A549 (cell line): ENCODE measurements around the gene PKN1.

ENCODE experiments used
- CTCF ChIP-seq: fragments of >200 bp; sonication (Bioruptor Twin); formaldehyde crosslinking; IDR thresholded peaks from 3 replicates; pipeline ENCODE4 v1.5.1; 2016
- E2F6 ChIP-seq: IDR thresholded peaks from 2 replicates; pipeline ENCODE4 v1.6.1; 2012; ENCODE audit warnings: low read depth, borderline replicate concordance
- EP300 ChIP-seq, 2 experiments: fragments of >200 bp; sonication (Bioruptor Twin); formaldehyde crosslinking; IDR thresholded peaks; 2 replicates in 1 of 2; 3 replicates in 1 of 2; pipeline ENCODE4 v1.6.1; 2016 to 2017
- HDAC2 ChIP-seq: fragments of 200-600 bp; sonication (generic); IDR thresholded peaks from 2 replicates; pipeline ENCODE4 v1.6.1; 2016
- JUN ChIP-seq, 2 experiments: fragments of >200 bp; sonication (Bioruptor Twin); formaldehyde crosslinking; IDR thresholded peaks; 2 replicates in 1 of 2; 3 replicates in 1 of 2; pipeline ENCODE4 v1.6.1; 2016 to 2017
- MAFK ChIP-seq: fragments of 450-650 bp; IDR thresholded peaks from 2 replicates; pipeline ENCODE4 v1.6.1; 2014; ENCODE audit not compliant: partially characterized antibody
- MAZ ChIP-seq: fragments of 150-350 bp; IDR thresholded peaks from 2 replicates; pipeline ENCODE4 v1.6.1; 2014; ENCODE audit warnings: antibody characterized with exemption, low read depth, low read length, borderline replicate concordance
- NFE2L2 ChIP-seq: fragments of 150-350 bp; conservative IDR thresholded peaks from 2 replicates; pipeline ENCODE4 v1.6.1; 2014; ENCODE audit warnings: low read length
- POLR2AphosphoS2 ChIP-seq: conservative IDR thresholded peaks from 2 replicates; pipeline ENCODE4 v1.6.1; 2012; ENCODE audit warnings: low read length, improper control_type of control experiment, inconsistent platforms
- RAD21 ChIP-seq, 2 experiments: fragments of >200 bp in 1 of 2; sonication (Bioruptor Twin) in 1 of 2; formaldehyde crosslinking in 1 of 2; IDR thresholded peaks in 1 of 2; conservative IDR thresholded peaks in 1 of 2; 2 replicates in 1 of 2; 3 replicates in 1 of 2; pipeline ENCODE4 v1.6.1; 2012 to 2018; ENCODE audit warnings: inconsistent platforms in 1 of 2
- REST ChIP-seq: fragments of 200-600 bp; sonication (generic); IDR thresholded peaks from 2 replicates; pipeline ENCODE4 v1.6.1; 2016; ENCODE audit warnings: antibody characterized with exemption, mild to moderate bottlenecking, moderate library complexity
- RNF2 ChIP-seq: fragments of 200-600 bp; sonication (generic); IDR thresholded peaks from 2 replicates; pipeline ENCODE4 v1.6.1; 2016; ENCODE audit warnings: low read depth, mild to moderate bottlenecking, antibody characterized with exemption, moderate library complexity, borderline replicate concordance

DNA sequence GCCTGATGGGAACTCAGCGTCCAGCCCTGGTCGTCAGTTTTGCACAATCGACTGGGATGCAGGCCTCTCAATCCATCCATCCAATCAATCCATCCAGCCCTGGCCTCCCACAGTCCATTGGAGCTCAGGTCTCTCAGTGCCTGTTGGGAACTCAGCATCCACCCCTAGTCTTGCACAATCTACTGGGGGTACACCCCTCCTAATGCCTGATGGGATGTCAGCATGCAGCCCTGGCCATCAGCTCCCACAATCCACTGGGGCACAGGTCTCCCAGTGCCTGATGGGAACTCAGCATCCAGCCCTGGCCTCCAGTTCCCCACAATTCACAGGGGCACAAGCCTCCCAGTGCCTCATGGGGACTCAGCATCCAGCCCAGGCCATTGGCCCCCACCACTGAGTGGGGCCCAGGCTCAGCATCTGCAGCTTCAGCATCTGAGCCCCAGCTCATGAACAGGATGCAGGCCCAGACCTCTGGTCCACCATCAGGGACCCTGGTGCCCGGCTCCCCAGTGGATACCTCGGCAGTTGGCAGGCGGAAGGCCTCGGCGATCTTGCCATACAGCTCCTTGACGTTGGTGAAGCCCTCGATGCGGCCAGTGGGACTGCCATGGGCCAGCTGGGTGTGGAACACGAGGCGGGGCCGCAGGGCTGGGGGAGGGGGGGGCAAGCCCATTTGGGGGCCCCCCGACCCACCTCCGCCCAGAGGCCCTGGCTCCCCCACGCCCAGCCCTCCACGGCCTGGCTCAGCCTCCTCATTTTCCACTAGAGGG lies 49.3 kb downstream of the PKN1 start:
- TF ChIP-seq HDAC2: no peak
- no peak for TF ChIP-seq CTCF
- no peak for TF ChIP-seq RAD21 (conservative IDR thresholded peaks at IDR 0.05 in 1 of 2, IDR thresholded peaks at IDR 0.05 in 1 of 2)
- TF ChIP-seq JUN (IDR thresholded peaks at IDR 0.05): no peak
- no peak for TF ChIP-seq RNF2
- no peak for TF ChIP-seq NFE2L2
- no peak for TF ChIP-seq EP300 (IDR thresholded peaks at IDR 0.05)
- no peak for TF ChIP-seq REST
- no peak for TF ChIP-seq MAZ
- no peak for TF ChIP-seq MAFK
- TF ChIP-seq E2F6: no peak
- no peak for TF ChIP-seq POLR2AphosphoS2
